Hepatocyte (in vitro differentiated cells): ENCODE data around the gene SGCA.

Experiments
- CTCF ChIP-seq: fragments of 200-600 bp; sonication (generic); IDR thresholded peaks from 2 replicates; pipeline ENCODE4 v1.5.1; 2016; ENCODE audit warnings: antibody characterized with exemption, mild to moderate bottlenecking; ENCODE audit not compliant: poor library complexity
- EZH2 ChIP-seq: fragments of 200-600 bp; sonication (generic); IDR thresholded peaks from 2 replicates; pipeline ENCODE4 v1.6.1; 2016; ENCODE audit warnings: antibody characterized with exemption, mild to moderate bottlenecking, borderline replicate concordance

- TF ChIP-seq CTCF (no peak), EZH2 (no peak)
These were observed 1.7 kb upstream of the SGCA start for GRCh38 chr17:50163843-50164696.
